PC-3 (cell line): Measurements from ENCODE around the gene ZYX.

Source experiments
- EZH2 ChIP-seq: fragments of 300-600 bp; sonication (generic); IDR thresholded peaks from one replicate; pipeline ENCODE4 v1.6.1; 2017; ENCODE audit warnings: antibody characterized with exemption, mild to moderate bottlenecking, low read length; ENCODE audit not compliant: unreplicated experiment
- TF ChIP-seq, protein P1 (sequence below): fragments of 300-600 bp; sonication (generic); conservative IDR thresholded peaks from 2 replicates; pipeline ENCODE4 v1.5.1; 2017; ENCODE audit warnings: antibody characterized with exemption, low read depth, mild to moderate bottlenecking, low read length

- TF ChIP-seq, protein P1, sequence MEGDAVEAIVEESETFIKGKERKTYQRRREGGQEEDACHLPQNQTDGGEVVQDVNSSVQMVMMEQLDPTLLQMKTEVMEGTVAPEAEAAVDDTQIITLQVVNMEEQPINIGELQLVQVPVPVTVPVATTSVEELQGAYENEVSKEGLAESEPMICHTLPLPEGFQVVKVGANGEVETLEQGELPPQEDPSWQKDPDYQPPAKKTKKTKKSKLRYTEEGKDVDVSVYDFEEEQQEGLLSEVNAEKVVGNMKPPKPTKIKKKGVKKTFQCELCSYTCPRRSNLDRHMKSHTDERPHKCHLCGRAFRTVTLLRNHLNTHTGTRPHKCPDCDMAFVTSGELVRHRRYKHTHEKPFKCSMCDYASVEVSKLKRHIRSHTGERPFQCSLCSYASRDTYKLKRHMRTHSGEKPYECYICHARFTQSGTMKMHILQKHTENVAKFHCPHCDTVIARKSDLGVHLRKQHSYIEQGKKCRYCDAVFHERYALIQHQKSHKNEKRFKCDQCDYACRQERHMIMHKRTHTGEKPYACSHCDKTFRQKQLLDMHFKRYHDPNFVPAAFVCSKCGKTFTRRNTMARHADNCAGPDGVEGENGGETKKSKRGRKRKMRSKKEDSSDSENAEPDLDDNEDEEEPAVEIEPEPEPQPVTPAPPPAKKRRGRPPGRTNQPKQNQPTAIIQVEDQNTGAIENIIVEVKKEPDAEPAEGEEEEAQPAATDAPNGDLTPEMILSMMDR: no peak
- TF ChIP-seq EZH2: no peak
Observed at GRCh38 chr7:143355450-143356385, 25.4 kb upstream of the ZYX start.
